Measurements from ENCODE around the gene TCF4.

TCF4 gene

GRCh38 chr18:55286257-55286825 lies 301.7 kb downstream of the TCF4 start:
- no peak for DNase-seq

- no peak for DNase-seq
Measured at GRCh38 chr18:55284614-55285013, 303.4 kb downstream of the TCF4 start.

GRCh38 chr18:55283309-55283708 lies 304.7 kb downstream of the TCF4 start:
- no peak for DNase-seq

- DNase-seq: peak; percentile 38
Measured at GRCh38 chr18:55280503-55280902, 307.5 kb downstream of the TCF4 start.

- DNase-seq: no peak
Measured at GRCh38 chr18:55275039-55275901, 312.7 kb downstream of the TCF4 start.

- no peak for DNase-seq
Measured at GRCh38 chr18:55272510-55273243, 315.3 kb downstream of the TCF4 start.

GRCh38 chr18:55269622-55270021 lies 318.4 kb downstream of the TCF4 start:
- no peak for DNase-seq

GRCh38 chr18:55268628-55269275 lies 319.2 kb downstream of the TCF4 start:
- DNase-seq: no peak

- no peak for DNase-seq
Measured at GRCh38 chr18:55268151-55268601, 319.8 kb downstream of the TCF4 start.

GRCh38 chr18:55266981-55267380 lies 321.0 kb downstream of the TCF4 start:
- DNase-seq: no peak

GRCh38 chr18:55265984-55266383 lies 322.0 kb downstream of the TCF4 start:
- DNase-seq: no peak

GRCh38 chr18:55265130-55265675 lies 322.8 kb downstream of the TCF4 start:
- DNase-seq: no peak

- no peak for DNase-seq
Measured at GRCh38 chr18:55264108-55264507, 323.9 kb downstream of the TCF4 start.

GRCh38 chr18:55262021-55262560 lies 325.9 kb downstream of the TCF4 start:
- DNase-seq: no peak

- no peak for DNase-seq
Measured at GRCh38 chr18:55261253-55261652, 326.7 kb downstream of the TCF4 start.

GRCh38 chr18:55258088-55258487 lies 329.9 kb downstream of the TCF4 start:
- no peak for DNase-seq

- DNase-seq: no peak
Measured at GRCh38 chr18:55256929-55257289, 331.1 kb downstream of the TCF4 start.

- DNase-seq: no peak
Measured at GRCh38 chr18:55256226-55256928, 331.6 kb downstream of the TCF4 start.

GRCh38 chr18:55253814-55254213 lies 334.2 kb downstream of the TCF4 start:
- no peak for DNase-seq

- DNase-seq: no peak
Measured at GRCh38 chr18:55252901-55253300, 335.1 kb downstream of the TCF4 start.

- DNase-seq: no peak
Measured at GRCh38 chr18:55252053-55252675, 335.8 kb downstream of the TCF4 start.
